Kidney (tissue), 14 donors: ENCODE measurements around the gene KBTBD4. TPM values are rescaled to one million over a fixed set of nuclear protein-coding genes. Genes with fewer than 3 reads are reported as not detected.
A peak's percentile ranks its signal among the peaks of the same experiment; 100 is the strongest.

ENCODE experiments used
- DNase-seq, 5 donors: peaks; one replicate each; pipeline ENCODE4 v3.0.0-alpha.2; 2013 to 2020
- FAIRE-seq: peaks from 2 replicates; lab custom pipeline; 2012; peaks lifted over from hg19 to GRCh38; lab: Jason Lieb, UNC
- H3K27ac ChIP-seq, 2 donors: one replicate each; pipeline ENCODE4 v1.7.0; 2013; ENCODE audit warnings: low read depth in 2 of 2, low read length in 2 of 2, inconsistent platforms in 1 of 2
- H3K27me3 ChIP-seq: one replicate; pipeline ENCODE4 v1.7.1; 2013; ENCODE audit warnings: low read length, inconsistent platforms; ENCODE audit not compliant: control insufficient read depth, insufficient read depth
- H3K36me3 ChIP-seq, 3 donors: one replicate each; pipeline versions ENCODE4 v1.7.0 to v1.7.1; 2013; ENCODE audit warnings: low read length in 3 of 3, control low read depth in 1 of 3, inconsistent platforms in 1 of 3; ENCODE audit not compliant: insufficient read depth in 3 of 3, control insufficient read depth in 2 of 3
- H3K4me1 ChIP-seq, 3 donors: one replicate each; pipeline versions ENCODE4 v1.7.0 to v1.7.1; 2013; ENCODE audit warnings: low read length in 3 of 3, inconsistent platforms in 1 of 3, low read depth in 1 of 3; ENCODE audit not compliant: control insufficient read depth in 2 of 3, insufficient read depth in 2 of 3
- H3K4me3 ChIP-seq, 3 donors: one replicate each; pipeline versions ENCODE4 v1.7.0 to v1.8.1; 2013; ENCODE audit warnings: low read length in 3 of 3, control low read depth in 1 of 3, inconsistent platforms in 1 of 3
- H3K9ac ChIP-seq, 3 donors: one replicate each; pipeline versions ENCODE4 v1.7.0 to v1.7.1; 2013; ENCODE audit warnings: low read length in 3 of 3, control low read depth in 1 of 3, inconsistent platforms in 1 of 3
- H3K9me3 ChIP-seq, 3 donors: one replicate each; pipeline versions ENCODE4 v1.7.0 to v1.7.1; 2013; ENCODE audit warnings: low read length in 3 of 3, control low read depth in 1 of 3, inconsistent platforms in 1 of 3; ENCODE audit not compliant: control insufficient read depth in 2 of 3, insufficient read depth in 1 of 3
- CTCF ChIP-seq: IDR thresholded peaks from 3 replicates; pipeline ENCODE4 v1.5.1; 2012; ENCODE audit warnings: mild to moderate bottlenecking, moderate library complexity, borderline replicate concordance; ENCODE audit not compliant: insufficient read depth; ENCODE audit errors: extremely low read depth
- intact Hi-C: fragments of 100-400 bp; cut with DNase I; formaldehyde crosslinking; loops from one replicate; pipeline ENCODE4 v1.11.1; 2022
- polyA plus RNA-seq: library from polyadenylated mRNA; stranded (reverse); fragments of 350-450 nt; fragmentation: Illumina TruSeq; extraction: RNeasy Lipid Tissue Mini Kit (QIAGEN cat#74804); gene quantifications from one replicate; pipeline ENCODE4 v1.2.3, GENCODE V29; 2014; ENCODE audit warnings: low read depth, low replicate concordance; ENCODE audit not compliant: insufficient read depth
- total RNA-seq: library from RNA; stranded (reverse); fragmentation: NEBNext Ultra II Directional; extraction: Animal tissue kit (Norgen Biotek cat#: 25700); gene quantifications from one replicate; pipeline ENCODE4 v1.2.1, GENCODE V29; 2021
- donor health status: control.
- donor health status: control.
- donor health status: control.
- donor health status: control.
- donor health status: control.
- donor health status: DM: yes; HTN: yes; CAD: no.
- donor health status: Normal renal cell carcinoma (clear cell type).

Gene KBTBD4
- total and polyA plus RNA-seq, 2 donors from 2014 or later, result 16.7 to 20.1 TPM

GRCh38 chr11:47595967-47596366, 17.2 kb upstream of the KBTBD4 start:
- no peak for FAIRE-seq
- TF ChIP-seq CTCF, result no peak
- no peaks in the 10 kb centered on the region for H3K4me1 ChIP-seq
- no peak overlapping the region for H3K4me3 ChIP-seq
- intact Hi-C loops, result no loop called here
- no peak for DNase-seq
- H3K9me3 ChIP-seq, result no peaks in the 10 kb centered on the region
- H3K27me3 ChIP-seq, result peaks cover 3% of the 10 kb centered on the region
- H3K27ac ChIP-seq, result no peak overlapping the region
- H3K36me3 ChIP-seq, result no peaks in the 10 kb centered on the region
- H3K9ac ChIP-seq, result no peak overlapping the region

- TF ChIP-seq CTCF, result no peak
- intact Hi-C loops, result no loop called here
Observed at GRCh38 chr11:47595029-47595428, 16.3 kb upstream of the KBTBD4 start.

GRCh38 chr11:47593934-47594855, 15.4 kb upstream of the KBTBD4 start, which contains the start of gene C1QTNF4:
Gene C1QTNF4 (minus strand): TSS chr11:47594411. CDS start chr11:47590810, 3,601 bp downstream.
- FAIRE-seq, result no peak
- H3K27me3 ChIP-seq, result peaks cover 3% of the 10 kb centered on the region
- H3K9me3 ChIP-seq, result no peaks in the 10 kb centered on the region
- no peaks in the 10 kb centered on the region for H3K36me3 ChIP-seq
- intact Hi-C loops, result no loop called here
- H3K9ac ChIP-seq, result no peak within 1 kb of the TSS
- DNase-seq, result peak; percentile 60 to 68 (median 64)
- no peaks in the 10 kb centered on the region for H3K4me1 ChIP-seq
- H3K4me3 ChIP-seq, result peak within 1 kb of the TSS in 1 of 3 donors; percentile 23
- TF ChIP-seq CTCF, result no peak
- H3K27ac ChIP-seq, result no peak within 1 kb of the TSS

More at GRCh38 chr11:47595029-47595428, 16.3 kb upstream of the KBTBD4 start:
- Histone ChIP-seq H3K9ac (no peak overlapping the region), H3K4me1 (no peaks in the 10 kb centered on the region), H3K27ac (no peak overlapping the region), H3K27me3 (peaks cover 3% of the 10 kb centered on the region), H3K9me3 (no peaks in the 10 kb centered on the region), H3K4me3 (no peak overlapping the region), H3K36me3 (no peaks in the 10 kb centered on the region)
- FAIRE-seq, result no peak
- DNase-seq, result no peak
